Epithelial cell of proximal tubule (primary cell): ENCODE results near the gene BRAP. TPM values are rescaled to one million over a fixed set of nuclear protein-coding genes. Genes with fewer than 3 reads are reported as not detected.
"Not testable (repeated sequence)": the region's sequence is repeated elsewhere in the genome, so short reads cannot be mapped to it uniquely, and the experiment has no call there.

Experiments
- DNase-seq: peaks from one replicate; pipeline ENCODE4 v3.0.0-alpha.2; 2011; ENCODE audit warnings: low read depth
- H3K4me3 ChIP-seq: 2 replicates; pipeline ENCODE4 v1.5.1; 2011; ENCODE audit warnings: low read depth, mild to moderate bottlenecking, low read length
- total RNA-seq: library from RNA; depleted of rRNA; stranded (reverse); fragments of >200 nt; gene quantifications from 2 replicates; pipeline ENCODE4 v1.2.3, GENCODE V29; 2015
- TF ChIP-seq, protein P1 (sequence below): conservative IDR thresholded peaks from 2 replicates; pipeline ENCODE4 v1.5.1; 2012; ENCODE audit warnings: low read depth, mild to moderate bottlenecking, low read length

BRAP gene
- total RNA-seq, 1 donor from 2014 or later, result 19.9 TPM

GRCh38 chr12:111720457-111720856, 34.7 kb upstream of the BRAP start:
- TF ChIP-seq, protein P1, sequence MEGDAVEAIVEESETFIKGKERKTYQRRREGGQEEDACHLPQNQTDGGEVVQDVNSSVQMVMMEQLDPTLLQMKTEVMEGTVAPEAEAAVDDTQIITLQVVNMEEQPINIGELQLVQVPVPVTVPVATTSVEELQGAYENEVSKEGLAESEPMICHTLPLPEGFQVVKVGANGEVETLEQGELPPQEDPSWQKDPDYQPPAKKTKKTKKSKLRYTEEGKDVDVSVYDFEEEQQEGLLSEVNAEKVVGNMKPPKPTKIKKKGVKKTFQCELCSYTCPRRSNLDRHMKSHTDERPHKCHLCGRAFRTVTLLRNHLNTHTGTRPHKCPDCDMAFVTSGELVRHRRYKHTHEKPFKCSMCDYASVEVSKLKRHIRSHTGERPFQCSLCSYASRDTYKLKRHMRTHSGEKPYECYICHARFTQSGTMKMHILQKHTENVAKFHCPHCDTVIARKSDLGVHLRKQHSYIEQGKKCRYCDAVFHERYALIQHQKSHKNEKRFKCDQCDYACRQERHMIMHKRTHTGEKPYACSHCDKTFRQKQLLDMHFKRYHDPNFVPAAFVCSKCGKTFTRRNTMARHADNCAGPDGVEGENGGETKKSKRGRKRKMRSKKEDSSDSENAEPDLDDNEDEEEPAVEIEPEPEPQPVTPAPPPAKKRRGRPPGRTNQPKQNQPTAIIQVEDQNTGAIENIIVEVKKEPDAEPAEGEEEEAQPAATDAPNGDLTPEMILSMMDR, result no peak
- DNase-seq, result no peak
- H3K4me3 ChIP-seq, result no peak overlapping the region

DNA sequence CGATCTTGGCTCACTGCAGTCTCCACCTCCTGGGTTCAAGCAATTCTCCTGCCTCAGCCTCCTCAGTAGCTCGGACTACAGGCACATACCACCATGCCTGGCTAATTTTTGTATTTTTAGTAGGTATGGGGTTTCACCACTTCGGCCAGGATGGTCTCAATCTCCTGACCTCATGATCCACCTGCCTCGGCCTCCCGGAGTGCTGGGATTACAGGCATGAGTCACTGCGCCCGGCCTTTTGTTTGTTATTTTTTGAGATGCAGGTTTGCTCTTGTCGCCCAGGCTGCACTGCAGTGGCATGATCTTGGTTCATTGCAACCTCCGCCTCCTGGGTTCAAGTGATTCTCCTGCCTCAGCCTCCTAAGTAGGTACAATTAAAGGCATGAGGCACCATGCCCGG, 33.6 kb upstream of the BRAP start:
- H3K4me3 ChIP-seq, DNase-seq: not testable (repeated sequence)

DNA sequence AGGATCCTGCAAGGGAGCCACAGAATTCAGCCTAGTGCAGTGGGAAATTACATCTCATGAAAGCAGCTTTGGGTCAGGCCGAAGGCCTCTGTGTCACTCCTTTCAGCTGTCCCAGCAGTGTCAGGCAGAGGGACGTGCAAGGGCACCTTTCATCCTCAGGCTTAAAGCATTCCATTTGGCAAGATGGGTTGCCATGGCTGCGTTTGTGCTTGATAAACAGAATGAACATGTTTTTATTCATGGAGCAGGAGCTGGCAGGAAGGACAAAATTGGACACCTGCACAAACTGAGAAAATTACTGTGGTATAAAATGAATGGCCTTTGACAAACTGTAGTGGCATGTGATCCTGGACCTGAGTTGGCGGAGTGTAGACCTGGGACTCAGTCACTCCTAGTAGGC, 29.5 kb upstream of the BRAP start:
- TF ChIP-seq, protein P1, result no peak
- no peak for DNase-seq
- no peak overlapping the region for H3K4me3 ChIP-seq

- no peak for DNase-seq
- H3K4me3 ChIP-seq, result no peak overlapping the region
Observed at GRCh38 chr12:111706145-111706544, 20.4 kb upstream of the BRAP start.

DNA sequence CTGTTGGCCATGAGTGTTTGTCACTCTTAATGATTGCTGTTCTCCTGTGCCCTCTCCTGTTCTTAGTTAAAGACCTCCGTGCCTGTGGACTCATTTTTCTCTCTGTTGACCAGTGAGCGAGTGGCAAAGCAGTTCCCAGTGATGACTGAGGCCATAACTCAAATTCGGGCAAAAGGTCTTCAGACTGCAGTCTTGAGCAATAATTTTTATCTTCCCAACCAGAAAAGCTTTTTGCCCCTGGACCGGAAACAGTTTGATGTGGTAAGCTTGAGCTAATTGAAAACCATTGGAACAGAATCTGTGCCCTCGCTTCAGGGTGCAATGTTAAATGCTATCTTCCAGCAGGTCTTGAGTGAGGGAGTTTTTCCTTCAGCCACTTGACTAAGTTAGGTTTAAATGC, 19.9 kb upstream of the BRAP start:
- TF ChIP-seq, protein P1, result no peak
- no peak for DNase-seq

More at GRCh38 chr12:111706145-111706544, 20.4 kb upstream of the BRAP start:
- TF ChIP-seq, protein P1, result no peak

DNA sequence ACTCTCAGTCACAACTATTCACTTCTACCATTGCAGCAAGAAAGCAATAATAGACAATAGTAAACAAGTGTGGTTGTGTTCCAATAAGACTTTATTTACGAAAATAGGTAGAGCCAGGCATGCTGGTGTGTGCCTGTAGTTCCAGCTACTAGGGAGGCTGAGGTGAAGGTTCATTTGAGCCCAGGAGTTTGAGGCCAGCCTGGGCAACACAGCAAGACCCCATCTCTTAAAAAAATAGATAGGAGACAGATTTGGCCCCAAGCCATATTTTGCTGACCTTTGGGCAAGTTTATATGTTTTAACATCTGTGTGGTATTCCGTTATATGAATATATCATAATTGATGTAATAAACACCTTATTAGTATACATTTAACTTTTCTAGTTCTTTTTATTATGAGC, 14.2 kb upstream of the BRAP start:
- DNase-seq, result no peak
- TF ChIP-seq, protein P1, result no peak
- no peak overlapping the region for H3K4me3 ChIP-seq

More for the DNA sequence above, 19.9 kb upstream of the BRAP start:
- no peak overlapping the region for H3K4me3 ChIP-seq

DNA sequence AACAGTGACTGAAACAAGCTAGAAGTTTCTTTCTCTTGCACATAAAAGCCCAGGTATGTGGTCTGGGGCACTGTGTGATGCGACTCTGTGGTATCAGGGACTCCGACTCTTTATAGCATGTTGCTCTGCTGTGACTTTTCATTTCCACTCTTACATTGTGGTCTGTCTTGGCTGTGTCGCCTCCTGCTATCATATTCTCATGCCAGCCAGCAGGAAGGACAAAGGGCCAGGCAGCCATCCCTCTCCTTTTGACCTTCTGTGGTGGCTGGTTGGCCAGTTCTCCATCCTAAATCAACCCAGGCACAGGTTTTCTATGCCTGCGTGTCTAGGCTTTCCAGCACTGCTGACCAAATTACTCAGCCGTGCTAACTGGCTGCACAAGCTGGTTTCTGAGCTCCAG, 8.1 kb upstream of the BRAP start:
- TF ChIP-seq, protein P1, result no peak
- H3K4me3 ChIP-seq, result no peak overlapping the region
- no peak for DNase-seq
